GM23338 (cell line): ENCODE measurements around the gene RPL7A. TPM values are rescaled to one million over a fixed set of nuclear protein-coding genes. Genes with fewer than 3 reads are reported as not detected.

Source experiments
- ATAC-seq: fragments of 200-7000 bp; cut with Tn5 transposase; 3 replicates; pipeline ENCODE4 v1.9.1; 2020
- DNase-seq: peaks from one replicate; pipeline ENCODE4 v3.0.0-alpha.2; 2015; ENCODE audit warnings: low spot score
- H2AFZ ChIP-seq: fragments of 200-600 bp; sonication (generic); 2 replicates; pipeline ENCODE4 v1.8.0; 2016; ENCODE audit warnings: antibody characterized with exemption, mild to moderate bottlenecking, moderate library complexity
- H3F3A ChIP-seq: fragments of 200-600 bp; sonication (generic); replicated peaks from 2 replicates; pipeline ENCODE4 v1.8.0; 2017; ENCODE audit warnings: antibody characterized with exemption, mixed run types, low read depth
- H3K27ac ChIP-seq: fragments of 200-600 bp; sonication (generic); 2 replicates; pipeline ENCODE4 v1.6.1; 2016; ENCODE audit warnings: low read depth
- H3K27me3 ChIP-seq: fragments of 200-600 bp; sonication (generic); 2 replicates; pipeline ENCODE4 v1.8.0; 2016; ENCODE audit warnings: mild to moderate bottlenecking, mixed run types, moderate library complexity; ENCODE audit not compliant: insufficient read depth
- H3K36me3 ChIP-seq: fragments of 200-600 bp; sonication (generic); 2 replicates; pipeline ENCODE4 v1.8.0; 2016; ENCODE audit warnings: mild to moderate bottlenecking; ENCODE audit not compliant: insufficient read depth
- H3K4me1 ChIP-seq: fragments of 200-600 bp; sonication (generic); 2 replicates; pipeline ENCODE4 v1.8.0; 2016; ENCODE audit warnings: mild to moderate bottlenecking, moderate library complexity; ENCODE audit not compliant: insufficient read depth
- H3K4me2 ChIP-seq: fragments of 200-600 bp; sonication (generic); 2 replicates; pipeline ENCODE4 v1.7.1; 2017; ENCODE audit warnings: mixed run types
- H3K4me3 ChIP-seq: fragments of 200-600 bp; sonication (generic); 2 replicates; pipeline ENCODE4 v1.6.1; 2016; ENCODE audit warnings: mixed run types
- H3K79me2 ChIP-seq: fragments of 200-600 bp; sonication (generic); replicated peaks from 2 replicates; pipeline ENCODE4 v1.8.0; 2017; ENCODE audit warnings: mild to moderate bottlenecking; ENCODE audit not compliant: insufficient read depth
- H3K9me2 ChIP-seq: fragments of 200-600 bp; sonication (generic); 2 replicates; pipeline ENCODE4 v1.8.0; 2017; ENCODE audit not compliant: insufficient read depth
- H4K20me1 ChIP-seq: fragments of 200-600 bp; sonication (generic); replicated peaks from 2 replicates; pipeline ENCODE4 v1.8.0; 2017; ENCODE audit warnings: mild to moderate bottlenecking; ENCODE audit not compliant: insufficient read depth
- H3K27ac Mint-ChIP-seq: 2 replicates; pipeline ENCODE4 v1.8.0; 2020; ENCODE audit warnings: inconsistent platforms, mild to moderate bottlenecking, moderate library complexity, mixed read lengths
- H3K27me3 Mint-ChIP-seq: 3 replicates; pipeline ENCODE4 v1.8.0; 2022; ENCODE audit warnings: low read depth, mild to moderate bottlenecking, moderate library complexity, mixed read lengths, inconsistent platforms; ENCODE audit not compliant: insufficient read depth, poor library complexity
- H3K36me3 Mint-ChIP-seq: 3 replicates; pipeline ENCODE4 v1.8.0; 2021; ENCODE audit warnings: low read depth, mild to moderate bottlenecking, inconsistent platforms, moderate library complexity, mixed read lengths
- H3K4me1 Mint-ChIP-seq: 3 replicates; pipeline ENCODE4 v1.8.0; 2020; ENCODE audit warnings: mild to moderate bottlenecking, inconsistent platforms, mixed read lengths
- H3K4me3 Mint-ChIP-seq: 3 replicates; pipeline ENCODE4 v1.8.0; 2021; ENCODE audit warnings: moderate library complexity, mild to moderate bottlenecking, inconsistent platforms, mixed read lengths
- H3K9me3 Mint-ChIP-seq: 3 replicates; pipeline ENCODE4 v1.8.0; 2020; ENCODE audit warnings: moderate library complexity, mild to moderate bottlenecking, inconsistent platforms, mixed read lengths
- CREB1 ChIP-seq: fragments of 250-450 bp; sonication (Bioruptor Pico); IDR thresholded peaks from 2 replicates; pipeline ENCODE4 v1.5.0; 2020; ENCODE audit warnings: low read depth, mild to moderate bottlenecking, moderate library complexity
- EZH2phosphoT487 ChIP-seq: fragments of 200-600 bp; sonication (generic); IDR thresholded peaks from one replicate; pipeline ENCODE4 v1.8.1; 2018; ENCODE audit warnings: antibody characterized with exemption; ENCODE audit not compliant: unreplicated experiment
- JUNB ChIP-seq: IDR thresholded peaks from one replicate; pipeline ENCODE4 v1.6.1; 2016; ENCODE audit warnings: antibody characterized with exemption; ENCODE audit not compliant: unreplicated experiment
- STAT1 ChIP-seq: IDR thresholded peaks from one replicate; pipeline ENCODE4 v1.6.1; 2016; ENCODE audit warnings: antibody characterized with exemption; ENCODE audit not compliant: unreplicated experiment
- ZNF114 ChIP-seq: fragments of 250-450 bp; sonication (Bioruptor Pico); IDR thresholded peaks from 2 replicates; pipeline ENCODE4 v1.5.0; 2020; ENCODE audit warnings: mild to moderate bottlenecking, moderate library complexity
- polyA plus RNA-seq: library from polyadenylated mRNA; unstranded; fragments of >200 nt; fragmentation: Nextera tagmentation; extraction: Ambion mirVana; gene quantifications from 2 replicates; pipeline ENCODE4 v1.2.1, GENCODE V29; 2016
- total RNA-seq: library from RNA; depleted of rRNA; stranded (reverse); fragments of >200 nt; shearing (Covaris generic); gene quantifications from 2 replicates; pipeline ENCODE4 v1.2.3, GENCODE V29; 2014
- TF ChIP-seq, protein P1 (sequence below), 2 experiments: fragments of 200-600 bp in 1 of 2; sonication (generic) in 1 of 2; conservative IDR thresholded peaks; 2 replicates each; pipeline versions ENCODE4 v1.5.1 to v1.6.1; 2016 to 2017; ENCODE audit warnings: antibody characterized with exemption in 2 of 2, low read depth in 2 of 2, mild to moderate bottlenecking in 2 of 2, moderate library complexity in 1 of 2
- TF ChIP-seq, protein P2 (sequence below): IDR thresholded peaks from one replicate; pipeline ENCODE4 v1.6.1; 2018; ENCODE audit warnings: antibody characterized with exemption; ENCODE audit not compliant: unreplicated experiment

Gene RPL7A
- total and polyA plus RNA-seq, 2 experiments from 2014 or later: 1,644 to 2,020 TPM

DNA sequence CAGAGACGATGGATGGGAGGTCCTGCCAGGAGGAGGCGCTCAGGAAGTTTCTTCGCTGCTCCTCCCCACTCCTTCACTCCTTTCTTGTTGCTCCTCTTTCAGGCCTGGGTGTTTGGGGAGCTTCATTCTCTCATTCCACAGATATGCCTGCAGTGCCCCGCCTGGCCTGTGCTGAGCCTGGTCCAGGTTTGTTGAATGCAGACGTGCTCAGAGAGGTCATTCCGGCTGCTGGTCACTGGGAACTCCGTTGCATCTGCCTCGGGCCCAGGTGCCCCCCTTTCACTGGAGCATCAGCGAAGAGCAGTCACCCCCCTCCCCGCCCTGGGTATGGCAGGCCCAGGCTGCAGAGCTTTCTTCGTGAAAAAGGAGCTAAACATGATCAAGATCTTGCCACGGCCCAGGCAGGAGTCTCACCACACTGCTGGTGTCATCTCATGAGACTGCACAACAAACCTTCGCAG is 27.6 kb upstream of the RPL7A start:
- Histone ChIP-seq H3K36me3 (no peaks in the 10 kb centered on the region), H2AFZ (no peak overlapping the region; the same call in 1 of the 2 replicates), H3K4me3 (no peak overlapping the region), H4K20me1 (no peaks in the 10 kb centered on the region), H3K4me1 (no peaks in the 10 kb centered on the region), H3K27ac (no peak overlapping the region), H3K9me2 (no peaks in the 10 kb centered on the region), H3K79me2 (no peaks in the 10 kb centered on the region), H3K4me2 (no peak overlapping the region), H3K27me3 (no peaks in the 10 kb centered on the region), H3F3A (no peaks in the 10 kb centered on the region)
- H3K4me3 Mint-ChIP-seq: no peak overlapping the region
- peak; percentile 94 for ATAC-seq
- H3K4me1 Mint-ChIP-seq: no peaks in the 10 kb centered on the region
- TF ChIP-seq, protein P1, sequence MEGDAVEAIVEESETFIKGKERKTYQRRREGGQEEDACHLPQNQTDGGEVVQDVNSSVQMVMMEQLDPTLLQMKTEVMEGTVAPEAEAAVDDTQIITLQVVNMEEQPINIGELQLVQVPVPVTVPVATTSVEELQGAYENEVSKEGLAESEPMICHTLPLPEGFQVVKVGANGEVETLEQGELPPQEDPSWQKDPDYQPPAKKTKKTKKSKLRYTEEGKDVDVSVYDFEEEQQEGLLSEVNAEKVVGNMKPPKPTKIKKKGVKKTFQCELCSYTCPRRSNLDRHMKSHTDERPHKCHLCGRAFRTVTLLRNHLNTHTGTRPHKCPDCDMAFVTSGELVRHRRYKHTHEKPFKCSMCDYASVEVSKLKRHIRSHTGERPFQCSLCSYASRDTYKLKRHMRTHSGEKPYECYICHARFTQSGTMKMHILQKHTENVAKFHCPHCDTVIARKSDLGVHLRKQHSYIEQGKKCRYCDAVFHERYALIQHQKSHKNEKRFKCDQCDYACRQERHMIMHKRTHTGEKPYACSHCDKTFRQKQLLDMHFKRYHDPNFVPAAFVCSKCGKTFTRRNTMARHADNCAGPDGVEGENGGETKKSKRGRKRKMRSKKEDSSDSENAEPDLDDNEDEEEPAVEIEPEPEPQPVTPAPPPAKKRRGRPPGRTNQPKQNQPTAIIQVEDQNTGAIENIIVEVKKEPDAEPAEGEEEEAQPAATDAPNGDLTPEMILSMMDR (conservative IDR thresholded peaks at IDR 0.05; ENCODE audit: low read depth in 2 of 2): peak; percentile 40 to 61
- TF ChIP-seq ZNF114: no peak
- H3K36me3 Mint-ChIP-seq: peaks cover 7% of the 10 kb centered on the region; the same call in 2 of the 3 replicates
- peaks cover 24% of the 10 kb centered on the region for H3K9me3 Mint-ChIP-seq
- peaks cover 12% of the 10 kb centered on the region for H3K27me3 Mint-ChIP-seq
- peak; percentile 66 for DNase-seq
- no peak overlapping the region for H3K27ac Mint-ChIP-seq

DNA sequence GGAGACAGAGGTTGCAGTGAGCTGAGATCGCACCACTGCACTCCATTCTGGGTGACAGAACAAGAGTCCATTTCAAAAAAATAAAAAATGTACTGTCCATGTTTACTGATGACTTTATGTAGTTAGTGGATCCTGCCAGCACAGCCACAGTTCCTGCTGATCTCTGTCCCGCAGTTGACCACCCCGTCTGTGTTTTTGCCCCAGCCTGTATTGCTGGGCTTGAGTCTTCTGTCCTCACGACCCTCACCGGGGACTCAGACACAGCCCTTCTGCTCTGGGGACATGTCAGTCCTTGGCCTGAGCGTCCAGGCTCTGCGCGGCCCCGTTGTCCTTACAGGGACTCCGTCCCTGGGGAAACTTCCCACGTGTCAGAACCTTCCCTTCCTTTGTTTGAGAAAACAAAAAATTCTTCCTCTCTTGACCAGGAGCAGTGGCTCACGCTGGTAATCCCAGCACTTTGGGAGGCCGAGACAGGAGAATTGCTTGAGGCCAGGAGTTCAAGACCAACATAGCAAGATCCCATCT is 26.5 kb upstream of the RPL7A start:
- H3K27me3 ChIP-seq: no peaks in the 10 kb centered on the region
- no peak overlapping the region for H2AFZ ChIP-seq
- Mint-ChIP-seq H3K27ac (no peak overlapping the region), H3K9me3 (peaks cover 25% of the 10 kb centered on the region), H3K36me3 (peaks cover 7% of the 10 kb centered on the region), H3K27me3 (peaks cover 12% of the 10 kb centered on the region), H3K4me1 (no peaks in the 10 kb centered on the region), H3K4me3 (no peak overlapping the region; the same call in 2 of the 3 replicates)
- no peaks in the 10 kb centered on the region for H3K79me2 ChIP-seq
- H3K4me1 ChIP-seq: no peaks in the 10 kb centered on the region
- no peak overlapping the region for H3K4me3 ChIP-seq
- DNase-seq (no peak), ATAC-seq (no peak)
- H3K36me3 ChIP-seq: no peaks in the 10 kb centered on the region
- no peak overlapping the region for H3K4me2 ChIP-seq
- H3F3A ChIP-seq: no peaks in the 10 kb centered on the region
- no peaks in the 10 kb centered on the region for H3K9me2 ChIP-seq
- no peak overlapping the region for H3K27ac ChIP-seq
- no peaks in the 10 kb centered on the region for H4K20me1 ChIP-seq
- TF ChIP-seq, protein P2, sequence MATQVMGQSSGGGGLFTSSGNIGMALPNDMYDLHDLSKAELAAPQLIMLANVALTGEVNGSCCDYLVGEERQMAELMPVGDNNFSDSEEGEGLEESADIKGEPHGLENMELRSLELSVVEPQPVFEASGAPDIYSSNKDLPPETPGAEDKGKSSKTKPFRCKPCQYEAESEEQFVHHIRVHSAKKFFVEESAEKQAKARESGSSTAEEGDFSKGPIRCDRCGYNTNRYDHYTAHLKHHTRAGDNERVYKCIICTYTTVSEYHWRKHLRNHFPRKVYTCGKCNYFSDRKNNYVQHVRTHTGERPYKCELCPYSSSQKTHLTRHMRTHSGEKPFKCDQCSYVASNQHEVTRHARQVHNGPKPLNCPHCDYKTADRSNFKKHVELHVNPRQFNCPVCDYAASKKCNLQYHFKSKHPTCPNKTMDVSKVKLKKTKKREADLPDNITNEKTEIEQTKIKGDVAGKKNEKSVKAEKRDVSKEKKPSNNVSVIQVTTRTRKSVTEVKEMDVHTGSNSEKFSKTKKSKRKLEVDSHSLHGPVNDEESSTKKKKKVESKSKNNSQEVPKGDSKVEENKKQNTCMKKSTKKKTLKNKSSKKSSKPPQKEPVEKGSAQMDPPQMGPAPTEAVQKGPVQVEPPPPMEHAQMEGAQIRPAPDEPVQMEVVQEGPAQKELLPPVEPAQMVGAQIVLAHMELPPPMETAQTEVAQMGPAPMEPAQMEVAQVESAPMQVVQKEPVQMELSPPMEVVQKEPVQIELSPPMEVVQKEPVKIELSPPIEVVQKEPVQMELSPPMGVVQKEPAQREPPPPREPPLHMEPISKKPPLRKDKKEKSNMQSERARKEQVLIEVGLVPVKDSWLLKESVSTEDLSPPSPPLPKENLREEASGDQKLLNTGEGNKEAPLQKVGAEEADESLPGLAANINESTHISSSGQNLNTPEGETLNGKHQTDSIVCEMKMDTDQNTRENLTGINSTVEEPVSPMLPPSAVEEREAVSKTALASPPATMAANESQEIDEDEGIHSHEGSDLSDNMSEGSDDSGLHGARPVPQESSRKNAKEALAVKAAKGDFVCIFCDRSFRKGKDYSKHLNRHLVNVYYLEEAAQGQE: no peak
- TF ChIP-seq EZH2phosphoT487 (no peak), STAT1 (no peak), JUNB (no peak), CREB1 (no peak)
- TF ChIP-seq, protein P1 (conservative IDR thresholded peaks at IDR 0.05; ENCODE audit: low read depth in 2 of 2): no peak
